Osteocyte (in vitro differentiated cells): ENCODE data around the gene KIF16B. TPM values are rescaled to one million over a fixed set of nuclear protein-coding genes. Genes with fewer than 3 reads are reported as not detected.

ENCODE experiments used
- DNase-seq: peaks from one replicate; pipeline ENCODE4 v3.0.0; 2021; ENCODE audit warnings: mixed read lengths; ENCODE audit not compliant: unreplicated experiment; ENCODE audit errors: extremely low spot score
- H3K27ac Mint-ChIP-seq: one replicate; pipeline ENCODE4 v1.8.0; 2021; ENCODE audit warnings: mild to moderate bottlenecking, mixed read lengths; ENCODE audit not compliant: unreplicated experiment
- H3K27me3 Mint-ChIP-seq: one replicate; pipeline ENCODE4 v1.8.0; 2021; ENCODE audit warnings: mixed read lengths; ENCODE audit not compliant: unreplicated experiment
- H3K36me3 Mint-ChIP-seq: one replicate; pipeline ENCODE4 v1.8.0; 2021; ENCODE audit warnings: mixed read lengths; ENCODE audit not compliant: unreplicated experiment
- H3K4me1 Mint-ChIP-seq: one replicate; pipeline ENCODE4 v1.8.0; 2021; ENCODE audit warnings: mixed read lengths; ENCODE audit not compliant: unreplicated experiment
- H3K4me3 Mint-ChIP-seq: one replicate; pipeline ENCODE4 v1.8.0; 2021; ENCODE audit warnings: mild to moderate bottlenecking, moderate library complexity, mixed read lengths; ENCODE audit not compliant: unreplicated experiment
- H3K9me3 Mint-ChIP-seq: one replicate; pipeline ENCODE4 v1.8.0; 2021; ENCODE audit warnings: mixed read lengths; ENCODE audit not compliant: unreplicated experiment
- CTCF ChIP-seq: fragments of 200-600 bp; sonication (generic); IDR thresholded peaks from 2 replicates; pipeline ENCODE4 v1.5.0; 2021; ENCODE audit warnings: antibody characterized with exemption, mild to moderate bottlenecking, moderate library complexity
- total RNA-seq: library from RNA; stranded (reverse); gene quantifications from 2 replicates; pipeline ENCODE4 v1.2.1, GENCODE V29; 2021

Gene KIF16B
- total RNA-seq, 1 donor from 2014 or later, result 10.2 TPM

GRCh38 chr20:16474363-16474762 is 98.9 kb downstream of the KIF16B start:
- H3K36me3 Mint-ChIP-seq, result no peaks in the 10 kb centered on the region
- no peaks in the 10 kb centered on the region for H3K27me3 Mint-ChIP-seq
- H3K4me1 Mint-ChIP-seq, result peaks cover 21% of the 10 kb centered on the region
- H3K27ac Mint-ChIP-seq, result no peak overlapping the region
- no peaks in the 10 kb centered on the region for H3K9me3 Mint-ChIP-seq
- DNase-seq, result no peak
- H3K4me3 Mint-ChIP-seq, result no peak overlapping the region
- TF ChIP-seq CTCF, result no peak

GRCh38 chr20:16472045-16472872 is 101.0 kb downstream of the KIF16B start:
- TF ChIP-seq CTCF, result no peak
- no peak for DNase-seq
- no peaks in the 10 kb centered on the region for H3K9me3 Mint-ChIP-seq
- H3K4me1 Mint-ChIP-seq, result peaks cover 21% of the 10 kb centered on the region
- H3K27ac Mint-ChIP-seq, result no peak overlapping the region
- no peaks in the 10 kb centered on the region for H3K36me3 Mint-ChIP-seq
- H3K4me3 Mint-ChIP-seq, result no peak overlapping the region
- H3K27me3 Mint-ChIP-seq, result no peaks in the 10 kb centered on the region

GRCh38 chr20:16469395-16469905 is 103.8 kb downstream of the KIF16B start:
- DNase-seq, result no peak
- TF ChIP-seq CTCF, result no peak
- Mint-ChIP-seq H3K36me3 (peaks cover 4% of the 10 kb centered on the region), H3K27me3 (no peaks in the 10 kb centered on the region), H3K4me1 (peaks cover 11% of the 10 kb centered on the region), H3K4me3 (no peak overlapping the region), H3K9me3 (peaks cover 4% of the 10 kb centered on the region), H3K27ac (no peak overlapping the region)

GRCh38 chr20:16462711-16463110 is 110.5 kb downstream of the KIF16B start:
- H3K27ac Mint-ChIP-seq, result no peak overlapping the region
- TF ChIP-seq CTCF, result no peak
- DNase-seq, result no peak
- no peak overlapping the region for H3K4me3 Mint-ChIP-seq
- H3K36me3 Mint-ChIP-seq, result peaks cover 4% of the 10 kb centered on the region
- peaks cover 21% of the 10 kb centered on the region for H3K4me1 Mint-ChIP-seq
- H3K27me3 Mint-ChIP-seq, result no peaks in the 10 kb centered on the region
- H3K9me3 Mint-ChIP-seq, result peaks cover 4% of the 10 kb centered on the region

- Mint-ChIP-seq H3K27ac (peak overlapping the region; percentile 17), H3K4me3 (no peak overlapping the region), H3K9me3 (no peaks in the 10 kb centered on the region), H3K4me1 (peaks cover 17% of the 10 kb centered on the region), H3K27me3 (no peaks in the 10 kb centered on the region), H3K36me3 (no peaks in the 10 kb centered on the region)
- no peak for TF ChIP-seq CTCF
- DNase-seq, result no peak
Observed at GRCh38 chr20:16459019-16459700, 114.1 kb downstream of the KIF16B start.
